ENCODE results near the gene NDUFAF3. TPM values are rescaled to one million over a fixed set of nuclear protein-coding genes. Genes with fewer than 3 reads are reported as not detected.

NDUFAF3 gene
- polyA plus RNA-seq, 4 donors = 56.8 to 82.4 (median 72.1) TPM

GRCh38 chr3:49013113-49013737, 8.7 kb upstream of the NDUFAF3 start:
- Histone ChIP-seq H3K27ac (ENCODE audit: low read depth in 1 of 3, low read length in 2 of 3) (no peak overlapping the region), H3K4me1 (ENCODE audit: control insufficient read depth in 3 of 3, insufficient read depth in 2 of 3, low read depth in 1 of 3, low read length in 2 of 3) (peaks cover 0 to 15% (median 5%) of the 10 kb centered on the region in 3 donors), H3K27me3 (ENCODE audit: control insufficient read depth in 3 of 3, insufficient read depth in 3 of 3, low read length in 3 of 3) (no peaks in the 10 kb centered on the region), H3K4me3 (ENCODE audit: low read depth in 1 of 3, low read length in 3 of 3) (no peak overlapping the region), H3K9me3 (ENCODE audit: control insufficient read depth in 2 of 2, insufficient read depth in 1 of 2, low read depth in 1 of 2, low read length in 1 of 2) (no peaks in the 10 kb centered on the region), H3K36me3 (ENCODE audit: control insufficient read depth in 3 of 3, insufficient read depth in 2 of 3, low read depth in 1 of 3, low read length in 3 of 3) (peaks cover 12 to 79% (median 14%) of the 10 kb centered on the region in 3 donors)
- DNase-seq (no peak), FAIRE-seq (no peak)
- 82 to 84% (median 82%) methylated on average over 19 of the region's 19 CpGs for WGBS, 3 donors

- 85 to 87% (median 85%) methylated on average over 24 of the region's 24 CpGs for WGBS, 3 donors
- FAIRE-seq (no peak), DNase-seq (peak; percentile 67 to 69)
- Histone ChIP-seq H3K4me1 (ENCODE audit: control insufficient read depth in 3 of 3, insufficient read depth in 2 of 3, low read depth in 1 of 3, low read length in 2 of 3) (peaks cover 0 to 12% (median 5%) of the 10 kb centered on the region in 3 donors), H3K9me3 (ENCODE audit: control insufficient read depth in 2 of 2, insufficient read depth in 1 of 2, low read depth in 1 of 2, low read length in 1 of 2) (no peaks in the 10 kb centered on the region), H3K27ac (ENCODE audit: low read depth in 1 of 3, low read length in 2 of 3) (no peak overlapping the region), H3K4me3 (ENCODE audit: low read depth in 1 of 3, low read length in 3 of 3) (no peak overlapping the region), H3K27me3 (ENCODE audit: control insufficient read depth in 3 of 3, insufficient read depth in 3 of 3, low read length in 3 of 3) (no peaks in the 10 kb centered on the region), H3K36me3 (ENCODE audit: control insufficient read depth in 3 of 3, insufficient read depth in 2 of 3, low read depth in 1 of 3, low read length in 3 of 3) (peaks cover 12 to 79% (median 14%) of the 10 kb centered on the region in 3 donors)
Measured at GRCh38 chr3:49013738-49014660, 7.9 kb upstream of the NDUFAF3 start.

- no peaks in the 10 kb centered on the region for H3K9me3 ChIP-seq (ENCODE audit: control insufficient read depth in 2 of 2, insufficient read depth in 1 of 2, low read depth in 1 of 2, low read length in 1 of 2)
- WGBS, 3 donors = 79 to 85% (median 84%) methylated on average over 8 of the region's 8 CpGs
- no peak for FAIRE-seq
- no peak overlapping the region for H3K4me3 ChIP-seq (ENCODE audit: low read depth in 1 of 3, low read length in 3 of 3)
- no peaks in the 10 kb centered on the region for H3K27me3 ChIP-seq (ENCODE audit: control insufficient read depth in 3 of 3, insufficient read depth in 3 of 3, low read length in 3 of 3)
- no peak overlapping the region for H3K27ac ChIP-seq (ENCODE audit: low read depth in 1 of 3, low read length in 2 of 3)
- peaks cover 12 to 71% (median 14%) of the 10 kb centered on the region in 3 donors for H3K36me3 ChIP-seq (ENCODE audit: control insufficient read depth in 3 of 3, insufficient read depth in 2 of 3, low read depth in 1 of 3, low read length in 3 of 3)
- no peak for DNase-seq
- peaks cover 0 to 22% (median 5%) of the 10 kb centered on the region in 3 donors for H3K4me1 ChIP-seq (ENCODE audit: control insufficient read depth in 3 of 3, insufficient read depth in 2 of 3, low read depth in 1 of 3, low read length in 2 of 3)
Measured at GRCh38 chr3:49015072-49015471, 6.8 kb upstream of the NDUFAF3 start.

- H3K27me3 ChIP-seq (ENCODE audit: control insufficient read depth in 3 of 3, insufficient read depth in 3 of 3, low read length in 3 of 3) = no peaks in the 10 kb centered on the region
- H3K9me3 ChIP-seq (ENCODE audit: control insufficient read depth in 2 of 2, insufficient read depth in 1 of 2, low read depth in 1 of 2, low read length in 1 of 2) = no peaks in the 10 kb centered on the region
- no peak for FAIRE-seq
- peaks cover 12 to 68% (median 14%) of the 10 kb centered on the region in 3 donors for H3K36me3 ChIP-seq (ENCODE audit: control insufficient read depth in 3 of 3, insufficient read depth in 2 of 3, low read depth in 1 of 3, low read length in 3 of 3)
- 79 to 90% (median 83%) methylated on average over 6 of the region's 6 CpGs for WGBS, 3 donors
- no peak overlapping the region for H3K4me3 ChIP-seq (ENCODE audit: low read depth in 1 of 3, low read length in 3 of 3)
- peaks cover 0 to 28% (median 7%) of the 10 kb centered on the region in 3 donors for H3K4me1 ChIP-seq (ENCODE audit: control insufficient read depth in 3 of 3, insufficient read depth in 2 of 3, low read depth in 1 of 3, low read length in 2 of 3)
- no peak for DNase-seq
- no peak overlapping the region for H3K27ac ChIP-seq (ENCODE audit: low read depth in 1 of 3, low read length in 2 of 3)
Measured at GRCh38 chr3:49015765-49016164, 6.2 kb upstream of the NDUFAF3 start.

- H3K4me1 ChIP-seq (ENCODE audit: control insufficient read depth in 3 of 3, insufficient read depth in 2 of 3, low read depth in 1 of 3, low read length in 2 of 3) = peaks cover 0 to 28% (median 7%) of the 10 kb centered on the region in 3 donors
- no peak overlapping the region for H3K4me3 ChIP-seq (ENCODE audit: low read depth in 1 of 3, low read length in 3 of 3)
- no peak for FAIRE-seq
- no peak overlapping the region for H3K27ac ChIP-seq (ENCODE audit: low read depth in 1 of 3, low read length in 2 of 3)
- H3K9me3 ChIP-seq (ENCODE audit: control insufficient read depth in 2 of 2, insufficient read depth in 1 of 2, low read depth in 1 of 2, low read length in 1 of 2) = no peaks in the 10 kb centered on the region
- no peaks in the 10 kb centered on the region for H3K27me3 ChIP-seq (ENCODE audit: control insufficient read depth in 3 of 3, insufficient read depth in 3 of 3, low read length in 3 of 3)
- WGBS, 3 donors = 83 to 87% (median 86%) methylated on average over 6 of the region's 6 CpGs
- peaks cover 12 to 59% (median 14%) of the 10 kb centered on the region in 3 donors for H3K36me3 ChIP-seq (ENCODE audit: control insufficient read depth in 3 of 3, insufficient read depth in 2 of 3, low read depth in 1 of 3, low read length in 3 of 3)
- no peak for DNase-seq
Measured at GRCh38 chr3:49016414-49017228, 5.3 kb upstream of the NDUFAF3 start.

- DNase-seq = peak in 1 of 2 donors; percentile 66
- WGBS, 3 donors = 6 to 9% (median 8%) methylated on average over 23 of the region's 23 CpGs
- FAIRE-seq = no peak
- peak overlapping the region; percentile 65 to 70 (median 68) for H3K4me3 ChIP-seq (ENCODE audit: low read depth in 1 of 3, low read length in 3 of 3)
- H3K9me3 ChIP-seq (ENCODE audit: control insufficient read depth in 2 of 2, insufficient read depth in 1 of 2, low read depth in 1 of 2, low read length in 1 of 2) = no peaks in the 10 kb centered on the region
- H3K27ac ChIP-seq (ENCODE audit: low read depth in 1 of 3, low read length in 2 of 3) = peak overlapping the region in 2 of 3 donors; percentile 75 to 88
- H3K36me3 ChIP-seq (ENCODE audit: control insufficient read depth in 3 of 3, insufficient read depth in 2 of 3, low read depth in 1 of 3, low read length in 3 of 3) = peaks cover 9 to 53% (median 14%) of the 10 kb centered on the region in 3 donors
- peaks cover 0 to 28% (median 7%) of the 10 kb centered on the region in 3 donors for H3K4me1 ChIP-seq (ENCODE audit: control insufficient read depth in 3 of 3, insufficient read depth in 2 of 3, low read depth in 1 of 3, low read length in 2 of 3)
- no peaks in the 10 kb centered on the region for H3K27me3 ChIP-seq (ENCODE audit: control insufficient read depth in 3 of 3, insufficient read depth in 3 of 3, low read length in 3 of 3)
Measured at GRCh38 chr3:49017229-49017970, 4.5 kb upstream of the NDUFAF3 start.

- Histone ChIP-seq H3K9me3 (ENCODE audit: control insufficient read depth in 2 of 2, insufficient read depth in 1 of 2, low read depth in 1 of 2, low read length in 1 of 2) (no peaks in the 10 kb centered on the region), H3K4me1 (ENCODE audit: control insufficient read depth in 3 of 3, insufficient read depth in 2 of 3, low read depth in 1 of 3, low read length in 2 of 3) (peaks cover 0 to 35% (median 7%) of the 10 kb centered on the region in 3 donors), H3K27ac (ENCODE audit: low read depth in 1 of 3, low read length in 2 of 3) (peak within 1 kb of the TSS; percentile 73 to 100 (median 88)), H3K36me3 (ENCODE audit: control insufficient read depth in 3 of 3, insufficient read depth in 2 of 3, low read depth in 1 of 3, low read length in 3 of 3) (peaks cover 9 to 53% (median 14%) of the 10 kb centered on the region in 3 donors), H3K4me3 (ENCODE audit: low read depth in 1 of 3, low read length in 3 of 3) (peak within 1 kb of the TSS; percentile 65 to 70 (median 68)), H3K27me3 (ENCODE audit: control insufficient read depth in 3 of 3, insufficient read depth in 3 of 3, low read length in 3 of 3) (no peaks in the 10 kb centered on the region)
- 0% methylated on average over 76 to 85 of the region's 85 CpGs for WGBS, 3 donors
- no peak for FAIRE-seq
- peak; percentile 71 to 90 for DNase-seq
Measured at GRCh38 chr3:49017971-49018706, 3.8 kb upstream of the NDUFAF3 start, which contains the start of gene DALRD3. Gene DALRD3 (minus strand): TSS chr3:49018580. CDS start chr3:49018564, 16 bp downstream.

All from small intestine (tissue), 7 donors.